HG02571 (cell line): ENCODE measurements around the gene FOXF1.

Source experiments
- ATAC-seq: cut with Tn5 transposase; IDR thresholded peaks from one replicate; pipeline ENCODE4 v1.9.1; 2021; ENCODE audit warnings: mild to moderate bottlenecking, moderate library complexity; ENCODE audit not compliant: unreplicated experiment

FOXF1 gene

DNA sequence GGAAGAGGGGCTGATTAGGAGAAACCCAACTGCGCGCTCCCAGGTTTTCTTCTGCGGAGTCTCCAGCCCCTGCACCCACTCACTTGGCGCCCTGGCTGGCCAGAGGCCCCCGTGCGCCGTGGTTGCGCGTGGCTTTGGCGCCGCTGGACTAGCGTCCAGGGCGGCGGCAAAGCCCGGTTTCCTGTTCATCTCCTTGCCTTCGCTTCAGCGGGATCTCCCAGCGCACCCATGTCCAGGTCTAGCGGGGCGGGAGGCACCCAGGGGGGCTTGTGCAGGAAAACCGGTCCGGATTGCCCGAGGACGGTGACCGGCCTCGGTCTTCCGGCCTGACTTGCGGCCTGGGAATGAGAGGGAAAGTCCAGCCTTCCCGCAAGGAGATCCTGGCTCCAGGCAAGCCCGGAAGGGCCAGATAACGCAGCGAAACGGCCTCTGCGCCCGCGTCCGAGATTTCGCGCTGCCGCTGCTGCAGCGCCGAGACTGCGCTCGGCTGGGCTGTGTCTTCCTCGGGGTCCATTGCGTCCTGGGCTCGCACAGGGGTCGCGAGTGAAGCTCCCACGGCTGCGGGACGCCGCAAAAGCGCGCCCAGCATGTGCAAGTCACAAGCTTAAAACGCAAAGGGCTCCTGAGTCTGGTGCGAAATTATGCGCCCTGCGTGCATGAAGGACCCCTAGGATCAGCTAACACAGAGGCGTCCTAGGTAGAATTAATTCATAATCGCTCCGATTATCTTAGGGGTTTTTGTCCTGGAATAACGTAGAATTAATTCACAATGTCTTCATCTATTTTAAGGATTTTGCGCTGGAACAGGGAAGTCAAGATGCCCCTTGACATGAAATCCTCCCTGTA is 5.7 kb downstream of the FOXF1 start:
- no peak for ATAC-seq

DNA sequence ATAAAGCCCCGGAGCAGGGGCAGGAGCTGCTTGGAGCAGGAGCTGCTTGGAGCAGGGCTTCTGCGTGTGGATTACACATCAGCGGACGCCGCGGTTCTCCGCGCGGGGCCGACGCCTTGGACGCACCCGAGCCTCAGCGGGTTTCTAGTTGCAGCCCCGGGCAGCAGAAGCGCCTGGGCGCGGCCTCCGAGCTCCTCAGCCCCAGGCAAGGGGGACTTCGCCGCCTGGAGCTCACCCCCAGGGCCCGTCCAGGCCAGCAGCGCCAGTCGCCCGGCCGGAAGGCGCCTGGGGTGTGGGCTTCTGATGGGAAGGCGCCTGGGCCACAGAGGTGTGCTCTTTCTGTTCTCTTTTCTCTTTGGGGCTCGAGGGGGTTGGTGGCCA is 6.3 kb downstream of the FOXF1 start:
- no peak for ATAC-seq

DNA sequence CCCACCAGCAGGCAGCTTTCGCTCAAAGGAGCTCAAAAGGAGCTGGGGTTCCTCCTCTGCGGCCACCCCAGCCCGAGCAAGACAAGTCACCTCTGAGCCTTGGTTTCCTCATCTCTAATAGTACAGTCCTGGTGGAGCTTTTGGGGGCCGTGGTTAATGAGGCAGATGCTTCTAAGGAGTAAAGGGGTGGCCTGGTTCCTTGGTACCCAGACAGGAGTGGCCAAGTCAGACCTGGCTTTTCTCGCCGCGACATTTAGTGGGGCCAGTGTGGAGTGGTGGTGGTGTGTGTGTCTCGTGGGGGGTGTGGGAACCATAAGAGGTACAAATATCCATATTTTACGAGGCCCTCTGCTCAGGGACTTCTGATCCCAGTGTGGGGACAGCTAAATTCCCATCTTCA is 6.7 kb downstream of the FOXF1 start:
- ATAC-seq: no peak

DNA sequence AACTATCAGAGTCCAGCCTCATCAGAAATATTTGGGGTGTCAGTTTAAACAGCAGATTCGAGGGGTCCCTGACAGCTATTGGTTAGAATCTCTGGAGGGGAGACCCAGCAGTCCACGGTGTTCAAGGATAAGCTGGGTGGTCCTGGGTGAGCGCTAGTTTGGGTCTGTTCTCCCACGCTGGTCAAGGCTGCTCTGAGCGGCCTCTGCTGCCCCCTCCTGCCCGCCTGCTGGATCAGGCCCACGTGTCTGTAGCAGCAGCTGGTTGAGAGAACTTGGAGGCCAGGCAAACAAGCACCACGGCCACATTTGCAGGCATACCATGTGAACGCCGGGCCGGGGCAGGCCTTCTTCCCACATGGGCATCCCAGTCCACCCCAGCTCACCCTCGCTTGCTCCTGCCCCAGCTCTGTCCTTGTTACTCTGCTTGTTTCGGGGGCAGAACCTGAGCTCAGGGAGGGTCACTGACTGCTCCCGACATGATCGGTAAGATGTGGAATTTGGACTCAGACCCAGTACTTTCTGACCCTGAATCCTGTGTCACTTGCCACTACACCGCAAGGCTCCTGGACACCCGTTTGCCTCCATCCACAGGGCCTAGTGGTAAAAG is 7.4 kb downstream of the FOXF1 start:
- no peak for ATAC-seq

DNA sequence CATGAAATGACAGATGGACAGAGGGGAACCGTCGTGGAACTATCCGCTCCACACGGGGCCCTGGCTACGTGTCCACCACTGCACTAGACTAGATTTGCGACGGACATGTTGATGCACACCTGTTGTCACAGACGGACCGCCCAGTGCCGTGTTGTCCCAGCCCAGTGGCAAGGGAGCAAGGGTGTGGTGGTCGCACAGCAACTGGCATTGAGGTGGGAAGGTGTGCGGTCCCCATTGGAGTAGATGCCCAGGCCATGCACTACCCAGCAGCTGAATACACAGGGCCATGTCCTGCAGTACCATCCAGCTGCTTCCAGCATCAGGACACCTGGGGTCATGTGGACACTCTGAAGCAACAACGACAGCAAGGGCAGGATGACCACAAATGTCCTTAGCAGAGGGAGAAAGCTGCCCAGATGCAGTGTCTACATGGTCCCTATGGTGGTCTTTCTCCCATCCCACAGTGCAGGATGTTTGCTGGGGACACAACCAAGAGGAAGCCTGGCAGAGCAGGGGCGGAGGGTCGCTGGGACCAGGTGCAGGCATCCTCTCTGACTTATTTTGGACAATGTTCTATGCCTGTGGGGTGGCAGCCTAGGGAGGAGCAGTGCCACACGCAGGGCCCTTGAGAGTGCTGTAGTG is 8.8 kb downstream of the FOXF1 start:
- no peak for ATAC-seq

DNA sequence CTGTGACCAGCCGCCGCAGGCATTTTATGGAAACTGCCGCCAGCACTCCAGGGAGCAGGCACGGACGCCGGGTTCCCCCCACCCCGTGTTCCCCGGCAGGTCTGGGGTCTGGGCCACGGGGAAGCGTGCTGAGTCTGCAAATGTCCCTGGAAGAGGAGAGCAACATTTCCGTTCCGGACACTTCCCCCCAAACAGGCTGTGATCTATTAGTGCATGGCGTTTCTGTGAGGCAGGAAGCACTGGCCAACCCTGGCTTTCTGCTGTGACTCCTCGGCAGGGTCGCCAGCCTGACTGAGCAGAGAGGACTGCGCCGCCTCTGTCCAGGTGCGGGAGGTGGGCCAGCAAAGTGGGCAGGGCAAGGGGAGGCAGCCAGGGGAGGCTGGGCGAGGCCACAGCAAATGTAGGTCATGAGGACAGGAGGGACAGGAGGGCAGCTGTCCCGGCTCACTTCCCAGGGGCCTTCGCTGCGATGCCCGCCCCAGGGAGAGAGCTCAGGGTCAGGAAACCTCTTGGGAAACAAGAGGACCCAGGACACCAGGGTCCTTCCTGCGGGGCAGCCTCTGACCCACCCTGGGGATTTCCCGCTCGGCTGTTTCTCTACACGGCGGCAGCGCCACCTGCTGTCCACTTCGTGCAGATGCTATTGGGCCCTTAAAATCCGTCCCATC is 9.5 kb downstream of the FOXF1 start:
- ATAC-seq: no peak

DNA sequence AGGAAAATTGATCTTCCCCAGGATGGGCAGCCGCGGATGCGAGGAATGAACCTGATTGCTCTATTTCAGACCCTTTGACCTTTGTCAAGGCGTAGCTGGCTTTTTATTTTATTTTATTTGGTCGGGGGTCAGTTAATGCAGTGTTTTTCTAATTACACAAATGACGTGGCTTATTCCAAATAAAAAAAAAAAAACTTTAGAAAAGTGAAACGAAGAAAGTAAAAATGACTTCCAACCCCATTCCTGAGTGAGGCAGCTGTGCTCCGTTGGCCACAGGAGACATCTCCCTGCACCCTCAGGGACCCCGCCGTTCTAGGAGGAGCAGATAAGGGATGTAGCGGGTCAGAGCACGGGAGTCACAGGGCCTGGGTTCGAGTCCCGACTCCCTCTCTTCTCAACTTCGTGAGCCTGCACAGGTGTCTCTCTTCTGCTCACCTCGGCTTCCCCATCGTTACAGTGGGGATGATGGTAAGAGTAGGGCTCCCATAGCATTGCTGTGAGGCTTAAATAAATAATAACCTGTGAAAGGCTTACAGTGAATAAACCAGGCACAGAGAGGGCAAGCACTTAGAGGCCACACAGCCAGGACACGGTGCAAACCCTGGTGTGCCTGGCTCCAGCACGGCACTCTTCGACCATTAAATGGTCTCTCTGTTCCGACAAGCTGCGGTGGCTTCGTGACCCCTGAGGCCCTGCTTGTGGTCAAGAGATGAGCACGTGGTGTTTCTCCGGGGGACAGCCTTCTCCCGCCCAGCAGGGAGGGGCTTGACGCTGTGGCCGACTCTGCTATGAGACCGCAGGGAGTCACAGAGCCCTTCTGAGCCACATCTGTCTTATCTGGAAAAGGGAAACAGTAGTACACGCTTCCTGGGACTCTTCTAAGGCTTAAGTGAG is 10.2 kb downstream of the FOXF1 start:
- no peak for ATAC-seq

DNA sequence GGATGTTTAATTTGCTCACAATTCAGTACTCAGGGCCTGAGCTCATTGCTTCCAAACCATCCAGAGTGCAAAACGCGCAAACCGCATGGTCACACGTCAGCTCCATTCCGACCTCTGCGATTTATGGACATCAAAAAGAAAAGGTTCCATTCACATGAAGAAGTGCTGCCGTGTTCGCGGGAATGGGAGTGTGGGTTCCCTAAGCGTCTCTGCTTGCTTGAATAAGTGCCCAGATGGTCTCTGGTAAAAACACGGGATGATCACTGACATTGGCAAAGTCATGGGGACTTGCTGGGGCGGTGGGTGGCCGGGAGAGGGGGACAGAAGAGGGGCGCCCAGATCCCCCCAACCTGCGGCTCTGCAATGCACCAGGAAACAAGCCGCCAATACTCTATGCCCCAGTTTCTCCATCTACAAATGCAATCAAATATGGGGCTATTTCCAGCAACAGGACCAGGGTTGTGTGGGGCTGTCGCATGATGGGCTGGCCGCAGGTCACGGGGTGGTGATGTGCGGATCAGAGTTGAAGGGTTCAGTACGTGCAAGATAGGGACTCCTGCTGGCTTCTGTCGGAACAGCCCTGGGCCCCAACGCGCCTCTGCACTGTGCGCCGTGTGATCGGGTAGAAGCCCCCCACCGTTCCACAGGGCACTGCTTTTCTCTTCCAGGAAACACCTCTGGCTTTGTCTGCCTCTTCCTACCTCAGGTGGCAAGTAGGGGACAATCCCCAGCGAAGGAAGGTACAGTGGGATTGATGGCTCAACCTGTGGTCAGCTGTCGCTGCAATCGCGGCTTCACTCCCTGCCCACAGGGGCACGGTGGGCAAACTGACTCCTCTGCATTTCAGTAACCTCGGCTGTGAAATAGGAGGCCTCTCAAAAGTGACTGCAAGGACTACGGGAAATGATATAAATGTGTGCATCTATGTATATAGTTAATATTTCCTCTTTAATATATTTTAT is 11.2 kb downstream of the FOXF1 start:
- no peak for ATAC-seq

DNA sequence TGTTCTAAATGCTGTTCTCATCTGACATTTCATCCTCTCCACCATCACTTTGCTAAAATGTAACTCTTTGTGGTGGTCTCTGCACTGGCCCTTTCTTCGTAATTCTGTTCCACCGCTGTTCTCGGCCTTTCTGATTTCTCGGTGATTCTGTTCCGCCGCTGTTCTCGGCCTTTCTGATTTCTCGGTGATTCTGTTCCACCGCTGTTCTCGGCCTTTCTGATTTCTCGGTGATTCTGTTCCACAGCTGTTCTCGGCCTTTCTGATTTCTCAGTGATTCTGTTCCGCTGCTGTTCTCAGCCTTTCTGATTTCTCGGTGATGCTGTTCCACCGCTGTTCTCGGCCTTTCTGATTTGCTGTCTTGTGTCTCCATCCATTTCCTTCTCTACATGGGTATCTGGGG is 12.3 kb downstream of the FOXF1 start:
- ATAC-seq: no peak

DNA sequence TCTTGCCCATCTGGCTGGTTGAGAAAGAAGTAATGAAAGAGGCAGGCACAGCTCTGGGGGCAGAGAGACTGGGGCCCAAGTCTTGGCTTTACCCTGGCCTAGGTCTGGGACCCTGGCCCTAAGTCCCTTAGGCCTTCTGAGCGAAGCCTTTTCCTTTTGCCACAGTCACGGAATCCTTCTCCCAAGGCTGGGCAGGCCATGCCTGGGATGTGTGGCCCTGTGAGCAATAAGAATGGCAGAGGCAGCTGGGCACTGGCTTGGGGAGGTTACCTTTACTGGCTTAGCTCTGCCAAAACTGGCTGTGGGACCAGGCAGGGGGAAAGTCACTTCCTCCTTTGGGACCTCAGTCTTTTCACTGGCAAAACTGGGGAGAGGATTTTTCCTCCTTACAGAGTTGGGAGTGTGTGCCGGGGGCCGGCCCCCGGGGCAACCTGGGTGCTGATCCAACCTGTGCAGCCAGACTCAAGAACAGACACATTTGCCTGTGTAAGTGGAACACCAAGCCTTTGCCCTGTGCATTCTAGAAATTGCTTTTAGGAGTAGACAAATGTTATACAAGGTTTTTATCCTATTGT is 12.9 kb downstream of the FOXF1 start:
- no peak for ATAC-seq

DNA sequence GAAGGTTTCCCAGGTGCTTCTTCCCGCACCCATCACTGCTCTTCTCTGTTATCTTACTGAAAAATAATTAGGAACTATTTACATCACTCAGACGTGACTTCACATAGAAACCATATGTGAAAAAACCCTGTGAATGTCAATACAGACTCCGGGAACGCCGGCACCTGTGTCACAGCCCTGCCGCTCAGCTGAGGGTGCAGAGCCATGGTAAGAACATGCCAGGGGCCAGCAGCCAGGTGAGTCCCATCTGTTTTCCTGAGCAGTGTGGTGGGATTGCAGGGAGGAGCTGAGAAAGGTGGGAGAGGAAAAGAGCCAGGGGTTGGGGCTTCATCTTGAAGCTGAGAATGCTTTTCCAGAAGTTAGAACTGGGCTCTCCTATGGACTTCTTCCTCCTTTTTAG is 13.7 kb downstream of the FOXF1 start:
- ATAC-seq: no peak

DNA sequence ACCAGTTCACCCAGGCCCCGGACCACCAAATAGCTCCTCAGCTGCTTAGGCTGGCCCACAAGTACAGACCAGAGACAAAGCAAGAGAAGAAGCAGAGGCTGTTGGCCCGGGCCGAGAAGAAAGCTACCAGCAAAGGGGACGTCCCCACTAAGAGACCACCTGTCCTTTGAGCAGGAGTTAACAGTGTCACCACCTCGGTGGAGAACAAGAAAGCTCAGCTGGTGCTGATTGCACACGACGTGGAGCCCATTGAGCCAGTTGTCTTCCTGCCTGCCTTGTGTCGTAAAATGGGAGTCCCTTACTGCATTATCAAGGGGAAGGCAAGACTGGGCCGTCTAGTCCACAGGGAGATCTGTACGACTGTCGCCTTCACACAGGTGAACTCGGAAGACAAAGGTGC is 15.4 kb downstream of the FOXF1 start:
- ATAC-seq: no peak

DNA sequence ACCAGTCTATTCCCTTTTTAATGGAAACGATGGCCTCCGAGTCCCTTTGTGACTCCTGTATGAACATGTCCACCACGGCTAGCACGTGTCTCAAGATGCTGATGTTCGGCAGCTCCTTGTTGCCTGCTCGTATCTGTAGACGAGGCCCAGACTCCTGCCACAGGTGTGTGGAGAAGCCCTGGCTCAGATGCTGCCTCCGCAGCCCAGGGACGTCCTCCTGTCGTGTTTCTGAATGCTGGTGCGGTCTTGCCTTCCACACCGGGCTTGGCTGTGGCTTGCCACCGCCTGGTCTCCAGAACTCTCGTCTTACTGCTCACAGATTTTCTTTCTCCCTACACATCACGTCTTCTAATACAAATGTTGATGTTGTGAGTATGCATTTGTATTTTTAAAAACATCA is 17.0 kb downstream of the FOXF1 start:
- no peak for ATAC-seq

DNA sequence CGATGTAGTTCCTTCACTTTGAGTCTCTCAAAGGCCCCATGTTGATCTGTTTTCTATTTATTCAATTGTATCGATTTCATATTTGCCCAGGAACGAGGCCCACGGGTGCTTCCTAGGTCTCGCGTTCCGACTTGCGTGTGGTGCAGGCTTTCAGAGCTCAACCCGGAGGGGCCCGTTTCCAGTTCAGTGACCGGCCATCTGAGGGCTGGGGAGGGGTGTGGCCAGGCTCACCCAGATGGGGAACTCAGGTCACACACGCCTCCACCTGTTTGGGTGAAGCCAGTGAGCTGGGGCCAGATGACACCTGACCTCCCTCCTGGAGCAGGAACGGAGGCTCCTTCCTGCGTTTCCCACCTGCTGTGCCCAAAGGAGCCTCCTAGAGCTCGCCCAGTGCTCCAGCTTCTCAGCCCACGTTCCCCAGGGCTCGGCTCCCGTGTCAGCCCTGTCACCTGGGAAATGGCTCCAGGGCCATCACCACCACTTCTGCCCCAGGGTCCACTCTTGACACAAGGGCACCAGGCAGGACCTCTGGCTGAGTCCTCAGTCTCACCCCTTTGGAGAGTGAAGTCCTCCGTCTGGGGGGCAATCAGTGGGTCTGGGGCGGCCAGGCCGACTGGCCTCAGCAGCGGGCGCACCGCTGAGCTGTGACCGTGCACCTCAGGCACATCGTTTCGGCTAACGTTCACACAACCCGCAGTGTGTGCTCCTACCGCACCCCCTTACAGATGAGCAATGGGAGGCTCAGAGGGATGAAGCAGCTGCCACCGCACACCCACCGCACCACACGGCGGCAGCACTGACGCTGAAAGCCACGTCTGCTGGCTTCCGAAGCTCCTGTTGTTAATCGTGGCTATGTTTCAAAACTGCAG is 18.0 kb downstream of the FOXF1 start:
- ATAC-seq: no peak

DNA sequence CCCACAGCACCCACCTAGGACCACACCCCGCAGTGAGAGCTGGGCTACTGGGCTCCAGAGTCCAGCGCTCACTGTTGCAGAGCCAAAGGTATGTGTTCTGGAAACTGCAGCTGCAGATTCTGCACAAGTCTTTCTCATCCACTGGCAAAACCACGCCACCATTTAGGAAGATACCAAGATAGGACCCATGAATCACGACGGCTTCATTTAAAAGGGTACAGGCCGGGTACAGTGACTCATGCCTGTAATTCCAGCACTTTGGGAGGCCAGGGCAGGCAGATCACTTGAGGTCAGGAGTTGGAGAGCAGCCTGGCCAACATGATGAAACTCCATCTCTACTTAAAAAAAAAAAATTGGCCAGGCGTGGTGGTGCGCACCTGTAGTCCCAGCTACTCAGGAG is 18.8 kb downstream of the FOXF1 start:
- no peak for ATAC-seq

DNA sequence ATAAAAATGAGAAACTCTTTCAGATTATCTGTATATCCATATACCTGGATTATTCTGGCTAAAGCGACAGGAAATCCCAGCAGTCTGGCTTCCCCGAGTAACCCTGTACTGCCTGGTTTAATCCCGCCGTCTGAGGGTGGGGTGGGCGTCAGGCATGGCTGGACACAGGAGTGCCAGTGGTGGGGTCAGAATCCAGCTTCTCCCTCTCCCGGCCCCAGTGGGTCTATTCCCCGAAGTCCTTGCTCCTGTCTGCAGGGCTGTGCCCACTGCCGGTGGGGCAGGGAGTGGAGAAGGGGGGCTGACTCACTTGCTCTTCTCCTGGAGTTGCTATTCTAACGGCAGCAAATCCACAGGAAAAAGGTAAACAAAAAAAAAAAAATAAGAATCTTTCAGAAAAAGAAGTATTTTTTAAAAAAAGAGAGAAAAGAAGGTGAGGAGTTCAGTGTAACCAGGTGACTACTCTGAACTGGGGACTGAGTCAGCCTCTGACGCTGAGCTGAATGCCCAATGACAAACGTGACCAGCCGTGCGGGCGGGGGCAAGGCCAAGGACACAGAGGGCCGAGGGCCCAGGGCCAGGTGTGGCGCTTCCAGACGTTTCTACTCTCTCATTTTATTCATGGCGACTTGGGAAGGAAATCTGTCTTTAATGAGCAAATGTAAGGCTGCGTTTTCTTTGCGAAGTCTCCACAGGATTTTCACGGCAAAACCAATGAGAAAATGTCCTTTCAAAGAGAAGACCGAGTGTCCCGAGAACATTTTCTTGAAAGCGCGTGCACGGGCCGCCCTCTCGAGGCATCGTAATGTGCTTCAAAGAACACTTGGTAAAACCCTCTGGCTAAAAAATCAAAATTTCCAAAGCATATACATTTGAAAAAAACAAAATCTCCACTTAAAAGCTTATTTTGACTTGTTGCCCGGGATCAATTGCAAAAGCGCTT is 20.2 kb downstream of the FOXF1 start:
- no peak for ATAC-seq

DNA sequence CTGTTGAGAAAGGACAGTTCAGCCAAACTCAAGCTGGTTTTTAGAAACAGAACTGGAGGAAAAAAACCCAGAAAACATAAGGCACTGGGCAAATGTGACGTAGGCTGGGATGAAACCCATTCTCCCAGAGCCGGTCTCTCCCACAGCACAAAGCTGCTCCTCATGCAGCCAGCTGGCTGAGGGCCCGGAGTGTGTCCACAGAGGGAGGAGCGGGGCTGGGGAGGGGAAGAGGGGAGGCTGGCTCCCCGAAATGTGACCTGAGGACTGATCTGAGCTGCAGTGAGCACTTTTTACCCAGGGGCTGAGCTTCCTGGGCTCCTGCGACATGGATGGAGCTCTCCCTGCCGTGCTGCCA is 20.8 kb downstream of the FOXF1 start:
- no peak for ATAC-seq
